NCI-H774 (cell line): ENCODE data around the gene MUC13.

Experiments used
- DNase-seq: peaks from one replicate; lab custom pipeline; 2025; lab: John Stamatoyannopoulos, UW

Gene MUC13

GRCh38 chr3:124950026-124950425, 15.5 kb upstream of the MUC13 start:
- DNase-seq, result no peak

DNA sequence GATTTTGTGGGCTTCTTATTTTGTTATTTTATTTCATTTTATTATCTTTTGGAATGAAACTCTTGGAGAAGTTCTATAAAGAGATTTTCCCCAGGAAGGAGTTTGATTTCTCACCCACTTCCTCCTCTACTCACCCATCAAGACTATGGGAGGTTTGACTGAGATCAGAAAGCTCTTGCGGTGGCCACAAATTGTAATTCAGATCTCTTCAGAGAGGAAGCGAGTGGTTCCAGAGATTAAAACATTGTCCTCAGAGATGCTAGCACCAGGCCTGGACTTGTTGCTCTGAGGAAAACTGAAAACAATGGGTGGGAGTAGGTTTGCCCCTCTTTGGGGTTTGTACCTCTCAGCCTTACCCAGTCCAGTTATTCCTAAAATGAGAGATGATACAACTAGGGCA, 8.1 kb upstream of the MUC13 start:
- DNase-seq, result no peak

DNA sequence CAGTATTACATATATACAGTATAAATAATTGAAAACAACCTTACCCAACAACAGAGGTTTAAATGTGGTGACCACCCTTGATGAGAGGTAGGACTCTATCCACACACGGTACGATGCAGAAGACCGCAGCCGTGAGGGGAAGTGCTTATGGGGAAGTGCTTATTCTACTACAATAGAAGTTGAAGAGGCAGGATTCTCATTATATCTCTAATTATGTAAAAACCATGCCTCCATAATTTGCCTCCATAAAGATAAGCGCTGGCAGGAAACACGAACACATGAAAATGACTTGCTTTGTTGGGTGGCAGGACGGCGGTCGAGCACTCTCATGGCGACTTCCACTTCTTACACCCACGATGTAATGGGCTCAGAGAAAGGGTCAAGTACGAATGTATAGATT, 7.2 kb upstream of the MUC13 start:
- DNase-seq, result no peak

DNA sequence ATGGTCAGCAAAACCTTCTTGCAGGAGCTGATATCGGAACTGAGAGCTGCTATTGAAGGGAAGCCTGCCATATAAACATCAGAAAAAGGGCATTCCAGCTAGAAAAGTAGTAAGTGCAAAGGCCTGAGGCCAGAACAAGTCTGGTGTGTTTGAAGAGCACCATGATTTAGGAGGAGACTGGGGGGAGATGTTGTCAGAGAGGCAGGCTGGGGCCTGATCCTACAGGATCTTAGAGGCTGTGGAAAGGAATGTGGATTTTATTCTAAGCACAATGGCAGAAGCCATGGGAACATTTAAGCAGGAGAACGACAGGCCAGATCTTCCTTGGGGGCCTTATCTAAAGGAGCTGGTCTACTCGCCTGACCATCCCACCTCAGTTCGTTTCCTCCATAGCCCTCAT, 5.1 kb upstream of the MUC13 start:
- DNase-seq, result no peak

DNA sequence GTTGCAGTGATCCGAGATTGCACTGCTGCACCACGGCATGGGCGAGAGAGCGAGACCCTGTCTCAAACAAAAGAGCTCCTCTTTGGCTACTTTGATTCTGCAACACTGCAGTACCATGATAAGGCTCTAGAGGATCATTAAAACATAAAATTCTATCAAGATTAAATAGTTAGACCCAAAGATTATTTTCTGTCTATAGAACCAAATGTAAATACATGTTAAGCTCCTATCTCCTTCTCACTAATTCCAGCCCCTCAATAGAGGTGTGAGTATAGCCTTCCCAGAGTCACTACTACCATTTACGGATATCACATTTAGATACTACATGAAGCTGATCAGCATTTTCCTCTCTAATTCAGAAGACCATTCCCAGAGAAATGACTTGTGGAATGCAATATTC, 4.3 kb upstream of the MUC13 start:
- no peak for DNase-seq

- no peak for DNase-seq
Measured at GRCh38 chr3:124937049-124937448, 2.5 kb upstream of the MUC13 start.

DNA sequence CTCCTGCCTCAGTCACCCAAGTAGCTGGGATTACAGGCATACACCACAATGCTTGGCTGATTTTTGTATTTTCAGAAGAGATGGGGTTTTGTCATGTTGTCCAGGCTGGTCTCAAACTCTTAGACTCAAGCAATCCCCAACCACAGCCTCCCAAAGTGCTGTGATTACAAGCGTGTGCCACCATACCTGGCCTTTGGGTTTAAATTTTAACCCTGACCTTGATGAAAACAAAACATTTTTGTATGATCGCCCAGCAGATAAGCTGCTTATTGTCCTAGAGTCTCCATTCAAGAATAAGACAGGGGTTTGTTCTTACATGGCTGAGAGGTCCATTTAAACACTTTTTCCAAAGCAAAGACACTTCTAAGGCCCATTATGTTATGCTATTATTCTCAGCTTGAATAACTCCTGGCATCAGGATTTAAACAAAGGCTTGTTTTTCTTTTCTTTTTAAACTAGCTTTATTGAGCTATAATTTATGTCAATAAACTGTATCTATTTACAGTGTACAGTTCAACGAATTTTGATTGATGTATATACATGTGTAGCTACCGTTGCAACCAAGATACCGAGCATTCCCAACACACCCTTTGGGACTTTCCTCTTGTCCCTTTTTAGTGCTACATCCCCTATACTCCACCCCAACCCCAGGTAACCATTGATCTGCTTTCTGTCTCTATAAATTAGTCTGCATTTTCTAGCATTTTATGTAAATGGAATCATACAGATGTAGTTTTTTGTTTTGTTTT, 1.4 kb upstream of the MUC13 start:
- no peak for DNase-seq

DNA sequence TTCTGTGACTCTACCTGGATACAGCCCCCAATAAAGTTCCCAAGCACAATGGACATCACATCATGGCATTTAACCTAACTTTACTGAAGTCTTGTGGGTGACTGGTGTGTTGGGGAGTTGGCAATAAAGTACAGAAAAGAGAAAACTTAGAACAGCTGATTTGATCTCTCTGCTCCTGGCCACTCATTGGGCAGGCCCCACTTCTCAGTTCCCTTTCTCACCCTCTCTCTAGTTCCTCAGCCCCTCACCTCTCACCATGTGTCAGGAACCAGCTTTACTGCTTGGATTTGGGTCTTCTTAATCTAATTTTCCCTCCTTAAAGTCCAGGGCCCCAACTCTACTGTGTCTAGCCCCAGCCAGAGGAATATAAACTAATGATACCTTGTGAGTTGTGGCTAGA, 713 bp upstream of the MUC13 start:
- no peak for DNase-seq

DNA sequence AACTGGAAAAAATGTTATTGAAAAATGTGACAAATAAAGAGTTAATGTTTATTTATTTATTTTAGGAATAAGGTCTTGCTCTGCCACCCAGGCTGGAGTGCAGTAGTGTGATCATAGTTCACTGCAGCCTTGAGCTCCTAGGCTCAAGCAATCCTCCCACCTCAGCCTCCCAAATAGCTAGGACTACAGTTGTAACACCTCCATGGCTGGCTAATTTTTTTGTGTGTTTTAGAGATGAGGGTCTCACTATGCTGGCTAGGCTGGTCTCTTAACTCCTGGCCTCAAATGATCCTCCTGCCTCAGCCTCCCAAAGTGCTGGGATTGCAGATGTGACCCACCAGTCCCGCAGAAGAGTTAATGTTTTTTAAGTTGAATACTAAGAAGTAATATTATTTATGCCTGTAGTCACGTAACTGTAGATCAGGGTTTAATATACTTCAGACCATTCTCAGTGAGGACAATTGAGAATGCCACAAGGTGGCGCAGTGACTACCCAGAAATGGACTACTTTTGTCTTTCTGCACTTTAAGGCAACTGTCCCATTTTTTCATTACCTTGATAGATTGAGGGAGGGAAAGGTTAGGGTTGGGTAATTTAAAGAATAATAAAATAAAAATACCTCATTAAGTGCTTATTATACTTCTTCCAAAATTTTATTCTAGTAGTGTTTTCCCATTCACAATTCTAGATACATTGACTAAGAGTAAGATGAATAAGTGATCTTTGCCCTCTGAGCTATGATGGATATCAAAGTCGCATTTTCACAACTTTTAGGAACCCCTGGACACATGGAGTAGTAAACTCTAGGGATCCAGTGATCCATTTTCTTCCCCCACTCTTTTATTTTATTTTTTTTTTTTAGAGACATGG, 6.0 kb downstream of the MUC13 start:
- DNase-seq, result peak; percentile 12

DNA sequence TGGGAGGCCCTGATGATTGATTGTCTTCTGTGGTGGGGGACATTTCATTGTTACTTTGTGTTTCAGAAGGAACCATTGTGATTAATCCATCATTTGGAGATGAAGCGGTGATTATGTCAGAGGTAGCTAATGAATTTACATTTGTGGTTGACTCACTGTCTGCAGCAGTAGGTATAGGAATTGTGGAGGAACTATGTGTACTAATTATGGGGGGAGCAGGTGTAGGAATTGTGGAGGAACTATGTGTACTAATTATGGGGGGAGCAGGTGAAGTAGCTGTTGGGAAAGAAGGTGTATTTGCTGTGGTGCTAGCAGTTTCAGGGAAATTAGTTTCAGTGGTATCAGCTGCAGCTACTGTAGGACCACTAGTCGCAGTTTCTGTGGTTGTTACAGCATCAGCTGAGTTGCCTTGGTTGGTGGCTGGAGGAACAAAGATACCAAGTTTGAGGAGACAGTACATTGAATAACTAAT, 6.9 kb downstream of the MUC13 start:
- no peak for DNase-seq

DNA sequence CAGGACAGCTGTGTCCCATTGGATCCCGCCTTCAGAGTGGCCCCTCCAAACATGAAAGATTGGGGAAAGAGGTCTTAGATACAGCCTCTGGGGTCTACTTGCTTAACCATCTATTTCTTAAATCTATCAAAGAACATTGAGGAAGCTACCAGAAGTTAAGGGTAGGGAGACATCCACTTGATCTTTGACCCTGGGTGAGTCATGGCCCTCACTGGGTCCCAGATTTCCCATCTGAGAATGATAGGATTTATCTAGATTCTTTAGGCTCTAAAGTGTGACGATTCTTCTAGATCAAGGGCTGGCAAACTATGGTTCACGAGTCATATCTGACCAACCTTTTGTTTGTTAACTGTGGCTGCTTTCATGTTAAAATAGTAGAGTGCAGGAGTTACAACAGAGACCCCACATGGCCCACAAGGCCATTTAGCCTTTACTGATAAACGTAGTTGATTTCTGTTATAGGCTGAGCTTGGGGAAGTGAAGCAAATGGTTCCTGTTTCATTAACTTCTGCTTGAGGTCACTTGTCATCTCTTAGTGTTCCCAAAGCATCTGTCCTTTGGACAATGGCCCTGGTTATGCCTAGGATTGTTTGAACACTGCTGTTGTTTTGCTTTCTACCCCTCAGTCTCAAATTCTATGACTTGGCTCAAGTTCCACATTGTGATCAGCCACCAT, 8.0 kb downstream of the MUC13 start:
- DNase-seq, result no peak

- DNase-seq, result no peak
Measured at GRCh38 chr3:124924741-124925140, 9.8 kb downstream of the MUC13 start.

DNA sequence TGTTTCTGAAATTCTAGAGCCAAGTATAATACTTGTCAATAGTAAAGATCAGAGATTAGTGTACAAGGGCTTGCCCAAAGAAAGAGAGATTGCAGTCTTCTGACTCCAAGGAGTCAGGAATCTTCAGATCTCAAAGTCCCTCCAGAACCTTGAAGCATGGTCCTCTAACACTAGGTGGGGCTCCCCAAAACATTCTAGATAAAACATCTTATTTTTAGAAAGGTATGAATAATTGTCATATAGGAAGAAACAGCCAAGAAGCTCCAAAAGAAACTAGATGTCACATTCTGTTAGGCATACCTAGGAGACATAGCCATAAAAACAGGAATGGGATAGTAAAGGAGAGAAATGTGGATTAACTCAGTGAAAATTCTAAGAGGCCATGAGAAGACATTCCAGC, 10.7 kb downstream of the MUC13 start:
- no peak for DNase-seq

GRCh38 chr3:124920718-124921117, 13.8 kb downstream of the MUC13 start:
- DNase-seq, result no peak

GRCh38 chr3:124919756-124920155, 14.8 kb downstream of the MUC13 start:
- no peak for DNase-seq

DNA sequence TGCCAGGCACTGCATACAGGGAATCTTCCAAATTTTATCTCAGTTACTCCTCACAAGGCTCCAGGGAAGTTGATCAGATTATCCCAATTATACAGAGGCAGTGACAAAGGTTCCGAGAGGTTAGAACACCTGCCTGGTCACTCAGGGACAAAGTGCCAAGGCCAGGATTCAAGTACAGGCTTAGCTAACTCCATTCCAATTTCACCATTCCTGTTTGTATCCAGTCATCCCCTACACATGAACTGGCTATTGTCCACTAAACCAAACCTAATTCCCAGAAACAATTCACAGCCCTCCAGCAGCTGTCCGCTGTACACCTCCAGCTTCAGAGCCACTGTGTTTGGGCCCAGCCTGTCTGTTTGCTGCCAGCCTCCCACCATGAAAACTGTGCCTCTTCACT, 16.0 kb downstream of the MUC13 start:
- DNase-seq, result no peak

GRCh38 chr3:124916837-124917409, 17.6 kb downstream of the MUC13 start:
- DNase-seq, result no peak

DNA sequence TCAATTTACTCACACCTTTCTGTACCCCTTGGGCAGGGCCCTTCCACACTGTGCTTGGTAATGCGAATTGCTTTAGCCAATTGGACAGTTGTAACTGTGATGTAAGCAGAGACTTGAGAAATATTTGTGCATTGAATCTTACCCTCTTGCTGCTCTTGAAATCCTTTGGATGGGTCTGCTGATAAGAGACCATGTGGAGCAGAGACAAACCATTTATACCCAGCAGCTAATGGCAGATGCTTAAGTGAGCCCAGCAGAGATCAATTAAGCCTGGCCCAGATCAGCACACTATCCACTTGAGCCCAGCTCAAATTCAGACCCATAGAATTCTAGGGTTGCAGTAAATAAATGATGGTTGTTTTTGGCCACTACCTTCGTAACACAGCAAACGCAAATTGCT, 19.3 kb downstream of the MUC13 start:
- no peak for DNase-seq

- DNase-seq, result no peak
Measured at GRCh38 chr3:124907957-124908356, 26.6 kb downstream of the MUC13 start.

- no peak for DNase-seq
Measured at GRCh38 chr3:124904835-124905492, 29.6 kb downstream of the MUC13 start.

- DNase-seq, result no peak
Measured at GRCh38 chr3:124903896-124904834, 30.4 kb downstream of the MUC13 start.
